HG02798 (cell line): ENCODE results near the gene CRYZL1.
A peak's percentile ranks its signal among the peaks of the same experiment; 100 is the strongest.
"Not testable (repeated sequence)": the region's sequence is repeated elsewhere in the genome, so short reads cannot be mapped to it uniquely, and the experiment has no call there.

Experiments
- ATAC-seq: cut with Tn5 transposase; IDR thresholded peaks from one replicate; pipeline ENCODE4 v1.9.1; 2021; ENCODE audit warnings: mild to moderate bottlenecking; ENCODE audit not compliant: unreplicated experiment, poor library complexity

The CRYZL1 gene

DNA sequence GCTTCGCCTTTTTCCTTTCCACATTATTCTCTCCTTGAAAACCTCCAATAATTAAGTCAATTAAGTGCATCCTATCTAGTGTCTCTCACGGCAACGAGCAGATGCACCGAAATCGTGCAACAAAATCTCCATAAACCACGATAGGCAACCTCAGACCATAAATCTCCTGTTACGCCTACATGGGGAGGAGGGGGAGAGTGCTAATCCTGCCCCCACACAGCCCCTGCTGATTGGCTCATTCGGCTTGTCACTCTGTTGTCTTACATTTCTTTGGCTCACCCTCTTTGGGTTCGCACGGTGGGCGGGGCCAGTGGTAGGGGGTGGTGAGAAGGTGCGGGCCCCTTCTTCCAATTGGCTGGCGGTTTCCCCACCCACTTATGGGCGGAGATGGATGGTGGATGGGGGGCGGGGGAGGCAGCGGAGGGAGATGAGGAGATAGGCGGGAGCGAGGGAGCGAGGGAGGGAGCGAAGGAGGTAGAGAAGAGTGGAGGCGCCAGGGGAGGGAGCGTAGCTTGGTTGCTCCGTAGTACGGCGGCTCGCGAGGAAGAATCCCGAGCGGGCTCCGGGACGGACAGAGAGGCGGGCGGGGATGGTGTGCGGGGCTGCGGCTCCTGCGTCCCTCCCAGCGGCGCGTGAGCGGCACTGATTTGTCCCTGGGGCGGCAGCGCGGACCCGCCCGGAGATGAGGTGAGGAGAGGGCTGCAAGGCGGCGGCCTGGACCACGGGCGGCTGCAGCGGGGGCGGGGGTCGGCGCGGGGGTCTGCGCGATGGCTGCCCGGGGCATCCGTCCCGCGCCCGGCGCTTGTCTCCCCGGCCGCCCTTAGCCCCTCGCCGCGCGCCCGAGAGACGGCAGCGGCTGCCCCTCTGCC lies 720 bp upstream of the CRYZL1 start, which contains the start of gene ITSN1:
Gene ITSN1, plus strand, starts transcription at position 475 of the 869 bp plus-strand sequence. CDS start 76,328 bp downstream, outside the sequence.
- peak; percentile 88 for ATAC-seq

DNA sequence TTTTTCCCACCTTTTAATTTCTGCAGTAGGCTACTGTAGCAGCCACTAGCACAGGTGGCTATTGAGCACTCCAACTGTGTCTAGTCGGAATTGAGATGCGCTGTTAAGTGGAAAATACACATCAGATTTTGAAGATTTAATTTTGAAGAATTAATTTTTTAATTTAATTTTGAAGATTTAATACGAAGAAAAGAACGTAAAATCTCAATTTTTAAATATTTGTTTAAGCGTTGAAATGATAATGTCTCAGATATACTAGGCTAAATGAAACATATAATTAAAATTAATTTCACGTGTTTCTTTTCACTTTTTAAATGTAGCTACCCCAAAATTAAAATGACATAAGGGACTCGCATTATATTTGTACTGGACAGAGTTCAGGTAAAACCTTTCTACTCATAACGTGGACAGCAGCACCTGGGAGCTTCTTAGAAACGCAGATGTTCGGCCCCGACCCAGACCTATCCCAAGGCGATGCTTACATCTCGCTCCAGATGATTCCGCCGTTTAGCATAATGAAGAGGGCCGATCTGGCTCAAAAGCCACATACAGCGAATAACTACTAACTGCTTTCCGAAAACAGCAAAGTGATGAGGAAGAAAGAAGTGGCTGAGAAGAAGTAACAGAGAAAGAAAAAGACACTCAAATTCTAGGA lies 717 bp downstream of the CRYZL1 start:
- no peak for ATAC-seq

DNA sequence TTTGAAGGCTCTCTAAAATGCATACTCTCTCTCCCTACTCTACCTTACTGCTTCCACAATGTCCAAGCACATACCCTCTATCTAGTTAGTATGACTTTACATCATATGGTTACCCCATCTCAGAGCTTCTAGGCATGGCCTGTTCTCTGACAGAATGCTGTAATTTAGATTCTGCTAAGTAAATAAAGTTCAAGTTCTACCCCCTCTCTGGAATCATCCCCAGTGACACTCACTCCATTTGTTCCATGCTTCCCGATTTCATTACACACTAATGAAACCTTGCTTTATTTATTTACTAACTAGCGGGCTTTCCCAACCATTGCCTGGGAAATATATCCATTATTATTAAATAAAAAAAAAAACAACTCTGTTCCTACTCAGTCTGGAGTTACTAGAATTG lies 7.3 kb downstream of the CRYZL1 start:
- no peak for ATAC-seq

DNA sequence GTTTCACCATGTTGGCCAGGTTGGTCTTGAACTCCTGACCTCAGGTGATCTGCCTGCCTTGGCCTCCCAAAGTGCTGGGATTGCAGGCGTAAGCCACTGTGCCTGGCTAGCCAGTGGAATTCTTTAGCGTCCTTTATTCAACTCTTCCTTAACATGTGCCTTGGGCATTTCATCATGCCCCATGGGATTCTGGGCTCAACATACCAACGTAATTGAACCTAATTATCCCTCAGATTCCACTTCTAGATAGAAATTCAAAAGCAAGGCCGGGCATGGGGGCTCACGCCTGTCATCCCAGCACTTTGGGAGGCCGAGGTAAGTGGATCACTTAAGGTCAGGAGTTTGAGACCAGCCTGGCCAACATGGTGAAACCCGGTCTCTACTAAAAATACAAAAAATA lies 15.4 kb downstream of the CRYZL1 start:
- not testable (repeated sequence) for ATAC-seq

DNA sequence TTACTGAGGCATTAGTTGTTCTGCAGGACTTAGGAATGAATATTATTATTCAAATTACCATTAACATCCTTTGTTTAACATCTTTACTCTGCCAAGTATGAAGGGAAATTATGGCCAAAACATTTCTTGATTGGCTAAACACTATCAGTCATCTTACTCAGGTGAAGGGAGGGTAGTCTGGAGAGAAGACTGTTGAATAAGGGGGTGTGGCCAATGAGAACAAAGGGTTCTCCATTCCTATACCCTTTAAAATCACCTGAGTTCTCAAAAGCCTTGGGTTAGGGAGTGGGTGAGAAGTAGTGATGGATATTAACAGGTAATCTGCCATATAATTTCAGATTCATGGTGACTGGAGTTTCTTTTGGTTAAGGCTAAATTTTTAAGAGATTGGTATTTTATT lies 19.3 kb downstream of the CRYZL1 start:
- ATAC-seq, result no peak

DNA sequence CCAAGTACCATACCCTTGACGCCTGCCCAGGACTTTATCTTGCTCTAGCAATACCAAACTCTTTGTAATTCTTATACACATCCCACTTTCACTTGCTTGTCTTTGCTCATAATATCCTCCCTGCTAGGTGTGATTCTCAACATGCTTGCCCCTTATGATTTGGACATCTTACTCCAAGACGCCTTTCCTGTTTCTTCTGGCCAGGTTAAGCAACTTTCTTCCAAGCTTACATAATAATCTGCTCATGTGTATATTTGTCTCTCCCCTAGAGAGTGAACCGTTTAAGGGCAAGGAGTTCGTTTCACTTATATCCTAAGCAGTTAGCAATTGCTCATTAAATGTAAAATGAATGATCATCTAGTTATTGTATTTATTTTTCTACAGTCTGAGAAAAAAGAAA lies 21.8 kb downstream of the CRYZL1 start:
- ATAC-seq, result no peak

DNA sequence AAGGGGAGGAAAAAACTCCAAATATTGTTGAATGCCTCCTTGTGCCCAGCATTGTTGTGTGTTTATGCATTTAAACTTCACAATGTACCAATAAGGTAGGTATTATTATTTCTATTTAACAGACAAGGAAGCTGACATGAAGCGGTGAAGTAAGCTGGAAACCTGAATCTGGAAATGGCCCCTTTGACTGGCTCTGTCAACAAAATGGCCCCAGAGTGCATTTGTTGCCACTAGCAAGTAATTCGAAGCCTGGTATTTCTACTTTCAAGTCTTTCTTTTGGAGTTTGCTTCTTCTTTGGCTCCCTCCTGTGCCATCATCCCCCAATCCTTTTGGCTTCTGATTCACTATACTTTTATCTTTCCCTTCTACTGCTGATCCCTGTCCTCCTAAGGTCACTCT lies 23.1 kb downstream of the CRYZL1 start:
- ATAC-seq, result no peak

DNA sequence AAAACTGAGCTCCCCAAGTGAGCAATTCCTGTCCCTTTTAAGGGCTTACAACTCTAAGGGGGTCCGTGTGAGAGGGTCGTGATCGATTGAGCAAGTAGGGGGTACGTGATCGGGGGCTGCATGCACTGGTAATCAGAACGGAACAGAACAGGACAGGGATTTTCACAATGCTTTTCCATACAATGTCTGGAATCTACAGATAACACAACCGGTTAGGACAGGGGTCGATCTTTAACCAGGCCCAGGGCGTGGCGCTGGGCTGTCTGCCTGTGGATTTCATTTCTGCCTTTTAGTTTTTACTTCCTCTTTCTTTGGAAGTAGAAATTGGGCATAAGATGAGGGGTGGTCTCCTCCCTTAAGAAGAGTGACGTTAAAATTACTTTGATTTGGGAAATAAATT lies 24.0 kb downstream of the CRYZL1 start:
- ATAC-seq, result not testable (repeated sequence)

DNA sequence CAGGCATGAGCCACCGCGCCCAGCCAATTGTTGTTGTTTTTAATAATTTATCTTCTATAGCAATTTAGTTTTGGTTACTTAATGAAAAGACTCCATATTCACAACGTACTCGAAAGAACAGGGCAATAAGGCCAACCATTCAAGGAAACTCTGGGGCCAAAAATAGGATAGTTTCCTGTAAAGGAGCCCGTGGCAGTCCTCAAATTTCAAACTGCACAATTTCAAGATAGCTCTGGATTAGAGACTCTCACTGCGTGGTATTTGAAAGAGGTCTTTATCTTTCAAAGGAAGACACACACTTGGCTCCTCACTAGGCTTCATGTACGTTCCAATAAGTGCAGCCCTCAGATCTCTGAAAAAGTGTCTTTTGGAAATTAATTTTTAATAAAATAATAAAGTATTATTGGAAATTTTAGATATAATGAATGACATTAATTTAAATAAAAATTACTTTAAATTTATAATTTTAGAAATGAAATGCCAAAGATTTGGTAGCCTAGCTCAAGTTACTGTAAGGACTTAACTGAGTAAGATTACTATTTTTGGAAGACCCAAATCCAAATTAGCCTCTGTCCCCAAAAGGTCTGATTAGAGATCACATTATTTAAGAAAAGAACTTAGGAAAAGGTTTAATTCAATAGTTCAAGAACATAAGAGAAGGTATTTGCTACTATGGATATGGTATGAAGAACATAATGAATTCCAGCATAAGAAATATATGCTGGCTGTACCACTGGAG lies 30.4 kb downstream of the CRYZL1 start:
- ATAC-seq, result no peak

DNA sequence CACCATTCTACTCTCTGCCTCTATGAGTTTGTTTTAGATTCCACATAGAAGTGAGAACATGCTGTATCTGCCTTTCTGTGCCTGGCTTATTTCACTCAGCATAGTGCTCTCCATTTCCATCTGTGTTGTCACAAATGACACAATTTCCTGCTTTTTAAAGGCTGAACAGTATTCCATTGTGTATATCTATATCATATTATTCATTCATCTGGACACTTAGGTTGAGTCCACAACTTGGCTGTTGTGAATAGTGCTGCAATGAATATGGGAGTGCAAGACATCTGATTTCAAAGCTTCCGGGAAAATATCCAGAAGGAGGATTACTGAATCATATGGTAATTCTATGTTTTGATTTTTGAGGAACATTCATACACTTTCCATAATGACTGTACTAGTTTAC lies 33.0 kb downstream of the CRYZL1 start:
- ATAC-seq, result no peak

DNA sequence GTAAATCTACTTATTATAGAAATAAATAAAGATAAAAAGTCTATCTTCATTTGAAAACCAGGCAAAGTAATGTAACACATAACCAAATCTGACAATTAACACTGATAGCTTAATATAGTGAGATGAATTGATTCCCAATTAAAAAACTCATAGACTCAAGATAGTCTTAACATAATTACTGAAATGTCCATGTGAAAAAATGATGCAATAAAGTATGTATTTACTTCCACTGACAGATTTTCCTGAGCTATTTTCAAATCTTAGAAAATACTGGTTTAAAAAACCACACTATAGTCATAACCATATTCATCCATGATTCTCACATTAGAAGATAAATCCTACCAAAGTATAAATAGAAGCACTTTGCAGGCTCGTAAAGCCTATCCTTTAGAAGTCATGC lies 43.5 kb downstream of the CRYZL1 start:
- ATAC-seq, result no peak

DNA sequence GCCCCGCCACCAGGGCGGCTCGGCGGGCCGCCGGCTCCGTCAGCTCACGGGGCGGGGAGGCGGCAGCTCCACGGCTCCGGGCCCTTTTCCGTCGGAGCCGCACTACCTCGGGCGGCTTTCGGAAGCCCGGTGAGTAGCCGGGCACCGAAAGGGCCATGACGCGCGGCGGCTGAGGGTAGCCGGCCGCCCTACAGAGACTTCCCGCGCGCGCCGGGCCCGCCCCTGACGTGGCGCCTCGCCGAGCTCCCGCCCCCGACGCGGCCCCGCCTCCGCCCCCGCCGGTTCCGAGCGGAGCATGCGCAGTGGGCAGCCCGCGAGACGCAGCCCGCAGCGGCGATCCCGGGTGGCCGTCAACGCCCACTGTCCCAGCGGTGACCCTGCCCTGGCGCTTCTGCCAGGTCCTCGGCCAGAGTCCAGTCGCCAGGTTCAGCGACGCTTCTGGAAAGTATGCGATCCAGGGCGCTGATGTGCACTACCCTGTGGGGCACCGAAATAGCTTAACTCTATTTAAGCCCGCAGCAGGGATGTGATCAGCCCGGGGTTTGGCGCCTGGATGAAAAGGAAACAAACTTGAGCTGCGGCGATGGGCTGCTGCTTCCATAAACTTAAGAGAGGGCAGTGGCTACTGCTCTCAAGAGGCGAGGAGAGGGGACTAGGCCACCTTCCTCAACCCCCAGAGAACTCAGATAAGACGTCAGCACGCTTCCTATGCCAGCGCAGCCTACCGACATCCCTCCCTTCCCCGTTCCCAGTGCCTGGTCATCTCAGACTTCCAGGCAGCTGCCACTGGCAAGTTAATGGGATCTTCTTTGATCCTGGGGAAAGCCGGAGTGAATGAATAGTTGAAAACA lies 52.8 kb downstream of the CRYZL1 start, which contains the start of gene DONSON:
Gene DONSON, minus strand, starts transcription at position 200 of the 851 bp plus-strand sequence. Its CDS starts 43 bp downstream, at position 157.
- peak; percentile 92 for ATAC-seq

DNA sequence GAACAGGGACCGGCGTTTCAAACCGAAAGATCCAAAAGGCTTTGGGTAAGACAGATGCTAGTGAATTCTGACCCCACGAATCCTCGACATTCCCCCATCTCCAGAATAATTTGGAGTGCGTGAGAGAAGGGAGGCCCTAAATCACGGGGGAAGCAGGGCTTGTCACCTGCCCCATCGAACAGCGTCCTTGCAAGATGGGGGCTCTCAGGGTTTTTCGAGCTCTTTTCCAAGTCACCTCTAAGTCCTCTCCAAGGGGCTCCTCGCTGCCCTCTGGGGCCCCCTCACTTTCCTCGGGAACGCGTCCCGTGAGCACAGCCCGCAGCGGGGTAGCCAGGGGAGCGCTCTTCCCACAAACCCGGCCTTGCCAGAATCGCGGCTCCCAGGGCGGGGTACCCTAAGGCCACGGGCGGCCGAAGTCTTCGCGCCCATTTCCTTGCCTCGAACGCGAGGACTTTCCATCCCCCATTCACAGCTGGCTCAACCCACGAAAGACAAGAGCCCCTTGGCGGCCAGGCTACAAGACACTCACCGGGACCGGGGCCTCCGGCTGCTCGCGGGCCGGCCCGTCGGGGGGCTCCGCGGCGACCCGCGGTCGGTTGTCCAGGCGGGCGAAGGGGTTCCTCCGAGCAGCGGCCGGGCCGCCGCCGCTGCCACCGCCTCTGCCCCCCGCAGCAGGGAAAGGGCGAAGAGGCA lies 53.6 kb downstream of the CRYZL1 start:
- peak; percentile 34 for ATAC-seq

DNA sequence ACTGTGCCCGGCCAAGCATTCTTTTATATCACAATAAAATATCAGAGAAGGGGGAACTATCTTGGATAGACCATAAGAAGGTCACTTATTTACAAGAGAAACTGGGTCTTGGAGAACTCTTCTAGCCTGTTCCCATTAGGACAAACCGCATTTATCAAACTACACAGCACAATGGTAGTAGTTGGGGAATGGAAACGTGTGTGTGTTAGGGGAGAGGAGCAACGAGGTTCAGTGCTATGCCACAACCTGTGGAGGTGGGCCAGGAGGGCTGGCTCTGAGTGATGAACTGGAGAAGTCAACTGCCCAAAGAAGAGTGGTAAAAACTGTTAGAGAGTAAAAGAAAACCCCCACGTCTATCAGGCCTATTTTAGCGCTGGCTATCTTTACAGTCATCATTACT lies 54.6 kb downstream of the CRYZL1 start:
- no peak for ATAC-seq

DNA sequence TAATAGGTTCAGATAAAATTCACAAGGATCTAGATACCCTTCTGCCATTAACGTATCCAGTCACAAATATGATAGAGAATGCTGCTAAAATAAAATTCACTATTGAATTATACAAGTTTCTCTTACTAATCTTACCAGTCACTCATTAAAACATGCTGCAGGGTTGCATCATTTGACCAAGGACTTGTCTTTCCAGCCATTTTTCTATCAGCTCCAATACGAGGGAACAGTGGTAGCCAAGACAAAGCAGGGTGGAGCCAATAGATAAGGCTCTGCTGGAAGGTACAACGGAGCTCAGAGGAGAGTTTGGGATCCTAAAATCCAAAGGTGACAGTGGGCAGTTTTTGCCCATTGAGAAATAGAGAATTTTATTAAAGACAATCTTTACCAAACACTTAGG lies 57.1 kb downstream of the CRYZL1 start:
- no peak for ATAC-seq

DNA sequence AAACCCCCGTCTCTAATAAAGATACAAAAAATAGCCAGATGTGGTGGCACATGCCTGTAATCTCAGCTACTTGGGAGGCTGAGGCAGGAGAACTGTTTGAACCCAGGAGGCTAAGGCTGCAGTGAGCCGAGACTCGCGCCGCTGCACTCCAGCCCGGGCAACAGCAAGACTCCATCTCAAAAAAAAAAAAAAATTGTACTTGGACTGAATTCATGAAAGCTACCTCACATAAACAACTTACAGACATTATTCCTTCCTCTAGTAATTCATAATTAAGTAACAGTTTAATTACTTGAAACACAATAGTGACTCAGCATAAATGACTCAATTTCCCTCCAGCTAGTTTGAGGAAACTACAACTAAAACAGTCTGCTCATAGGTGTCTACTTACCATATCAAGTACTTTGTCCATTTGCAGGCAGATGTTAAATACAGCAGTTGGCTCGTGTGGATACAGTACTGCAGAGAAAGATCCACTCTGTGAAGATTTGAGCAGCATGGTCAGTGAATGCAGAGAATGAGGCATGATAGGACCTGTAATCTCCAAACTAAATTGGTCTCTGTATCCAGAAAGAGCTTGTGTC lies 62.5 kb downstream of the CRYZL1 start:
- ATAC-seq, result no peak

DNA sequence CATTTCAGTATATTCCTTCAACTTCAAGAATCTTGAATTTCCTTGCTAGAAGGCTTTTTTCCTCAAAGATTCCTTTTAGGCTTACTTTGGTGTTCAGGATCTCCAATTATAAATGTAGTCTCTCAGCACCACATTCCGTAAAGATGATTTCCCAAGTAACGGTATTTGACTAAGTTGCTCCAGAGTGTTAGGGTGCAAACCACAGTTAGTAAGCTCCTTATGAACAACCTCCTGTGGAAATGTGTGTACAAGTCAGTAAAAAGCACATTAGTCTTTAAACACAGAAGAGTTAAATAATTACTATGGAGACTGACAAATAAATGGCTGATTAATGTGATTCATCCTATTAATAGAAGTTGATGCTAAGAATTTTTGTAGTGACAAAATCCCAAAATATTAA lies 63.3 kb downstream of the CRYZL1 start:
- no peak for ATAC-seq

DNA sequence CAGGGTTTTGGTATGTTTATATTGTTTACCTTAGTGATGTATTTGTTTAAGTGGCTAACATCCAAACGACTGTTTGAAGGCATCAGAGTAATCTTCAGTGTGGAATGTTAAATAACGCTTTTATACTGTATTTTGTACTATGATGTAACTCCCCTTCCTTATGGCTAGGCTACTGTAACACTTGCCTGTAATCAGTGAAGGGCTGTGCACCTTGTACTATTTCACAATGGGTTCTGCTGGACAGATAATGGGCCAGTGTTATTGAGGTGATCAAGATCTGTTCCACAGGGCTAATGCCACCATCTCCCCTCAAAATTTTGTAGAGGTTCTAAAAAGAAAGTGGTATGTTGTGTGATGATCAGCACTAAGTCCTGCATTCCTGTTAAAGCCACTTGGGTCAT lies 64.8 kb downstream of the CRYZL1 start:
- not testable (repeated sequence) for ATAC-seq

DNA sequence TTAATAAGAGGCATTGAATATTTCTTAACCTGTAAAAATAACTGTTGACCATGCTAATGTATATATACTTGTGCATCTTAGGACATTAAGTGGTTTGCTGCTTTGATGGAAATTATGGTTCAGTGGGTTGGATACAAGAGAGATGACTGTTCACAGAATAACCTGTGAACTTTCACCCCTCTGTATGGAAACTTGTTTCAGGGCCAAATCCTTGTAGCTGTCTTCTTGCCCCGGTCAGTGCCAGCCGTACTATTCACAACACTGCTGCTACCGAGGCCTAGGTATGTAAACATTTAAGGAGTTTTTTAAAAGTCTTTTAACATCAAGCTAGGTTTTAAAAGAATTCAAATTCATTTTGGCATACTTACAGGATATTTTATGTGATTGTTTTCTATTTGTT lies 69.2 kb downstream of the CRYZL1 start:
- ATAC-seq, result no peak
